HCT116 (cell line): ENCODE measurements around the gene KCNIP3. TPM values are rescaled to one million over a fixed set of nuclear protein-coding genes. Genes with fewer than 3 reads are reported as not detected.

Experiments used
- ATAC-seq: fragments of 200-7000 bp; cut with Tn5 transposase; 2 replicates; pipeline ENCODE4 v1.9.1; 2020; ENCODE audit warnings: mild to moderate bottlenecking, moderate library complexity
- BruUV-seq: library from RNA; stranded (reverse); fragments of 400-500 nt; replicated peaks from 2 replicates; lab custom pipeline; 2021; lab: Mats Ljungman, UMichigan
- CTCF ChIA-PET: fragments of 300-600 bp; sonication (Branson Sonifier 250); formaldehyde crosslinking; loops from one replicate; lab custom pipeline; 2021; ENCODE audit warnings: antibody characterized with exemption; lab: Charles Lee
- POLR2A ChIA-PET: fragments of 300-600, 350-600 bp; sonication (Branson Sonifier 250); formaldehyde crosslinking; loops from one replicate; lab custom pipeline; 2021; ENCODE audit warnings: antibody characterized with exemption; lab: Charles Lee
- RAD21 ChIA-PET, 2 experiments: fragments of 300-600 bp; sonication (Branson Sonifier 250); formaldehyde crosslinking; loops; one replicate each; lab custom pipeline; 2023; ENCODE audit warnings: low total read pairs in 2 of 2; ENCODE audit not compliant: uncharacterized antibody in 2 of 2, unreplicated experiment in 2 of 2, low non-redundant PET in 1 of 2; lab: Charles Lee
- DNase-seq: peaks from one replicate; pipeline ENCODE4 v3.0.0-alpha.2; 2010; ENCODE audit warnings: low read depth, low spot score
- H2AFZ ChIP-seq: fragments of 200-600 bp; shearing (Covaris generic), sonication (generic); 2 replicates; pipeline ENCODE4 v1.6.1; 2017; ENCODE audit warnings: low read depth, mixed run types, mixed read lengths, antibody characterized with exemption, low read length; ENCODE audit not compliant: poor library complexity, severe bottlenecking
- H3K27ac ChIP-seq: 2 replicates; pipeline ENCODE4 v1.5.1; 2012; ENCODE audit warnings: low read depth, low read length
- H3K27me3 ChIP-seq: fragments of 200-600 bp; sonication (generic); 2 replicates; pipeline ENCODE4 v1.6.1; 2016; ENCODE audit warnings: mixed run types, low read length, mixed read lengths; ENCODE audit not compliant: insufficient read depth
- H3K36me3 ChIP-seq, 2 experiments: fragments of 200-500 bp in 1 of 2; fragments of 200-600 bp in 1 of 2; sonication (Bioruptor generic) in 1 of 2; sonication (generic) in 1 of 2; 2 replicates each; pipeline versions ENCODE4 v1.5.1 to v1.6.1; 2014 to 2016; ENCODE audit warnings: low read length in 2 of 2, inconsistent platforms in 1 of 2, mixed read lengths in 1 of 2, mixed run types in 1 of 2; ENCODE audit not compliant: insufficient read depth in 2 of 2, control insufficient read depth in 1 of 2
- H3K4me1 ChIP-seq, 2 experiments: fragments of 200-600 bp in 1 of 2; sonication (generic) in 1 of 2; 2 replicates each; pipeline versions ENCODE4 v1.5.1 to v1.6.1; 2012 to 2017; ENCODE audit warnings: low read length in 2 of 2, inconsistent platforms in 1 of 2, mild to moderate bottlenecking in 1 of 2, mixed read lengths in 1 of 2, mixed run types in 1 of 2, moderate library complexity in 1 of 2; ENCODE audit not compliant: insufficient read depth in 2 of 2, control insufficient read depth in 1 of 2
- H3K4me2 ChIP-seq: fragments of 200-600 bp; sonication (generic); 2 replicates; pipeline ENCODE4 v1.6.1; 2017; ENCODE audit warnings: mixed run types, low read length, mixed read lengths
- H3K4me3 ChIP-seq, 2 experiments: fragments of 200-600 bp in 1 of 2; sonication (generic) in 1 of 2; replicated peaks in 1 of 2; 2 replicates each; pipeline ENCODE4 v1.5.1; 2011 to 2016; ENCODE audit warnings: low read length in 2 of 2, control low read depth in 1 of 2, low read depth in 1 of 2, mild to moderate bottlenecking in 1 of 2, mixed read lengths in 1 of 2, mixed run types in 1 of 2
- H3K79me2 ChIP-seq: fragments of 200-600 bp; sonication (generic); 2 replicates; pipeline ENCODE4 v1.6.1; 2017; ENCODE audit warnings: mild to moderate bottlenecking, mixed run types, low read length, moderate library complexity, mixed read lengths; ENCODE audit not compliant: insufficient read depth
- H3K9ac ChIP-seq: fragments of 200-600 bp; sonication (generic); 2 replicates; pipeline ENCODE4 v1.6.1; 2016; ENCODE audit warnings: low read length, mixed read lengths
- H3K9me2 ChIP-seq: fragments of 200-600 bp; sonication (generic), shearing (Covaris generic); 2 replicates; pipeline ENCODE4 v1.6.1; 2017; ENCODE audit warnings: mixed run types, mild to moderate bottlenecking, moderate library complexity; ENCODE audit not compliant: insufficient read depth
- H3K9me3 ChIP-seq, 2 experiments: fragments of 200-500 bp in 1 of 2; fragments of 200-600 bp in 1 of 2; sonication (Bioruptor generic) in 1 of 2; sonication (generic) in 1 of 2; 2 replicates each; pipeline ENCODE4 v1.6.1; 2014 to 2017; ENCODE audit warnings: low read length in 2 of 2, mixed read lengths in 2 of 2, inconsistent platforms in 1 of 2, low read depth in 1 of 2, mild to moderate bottlenecking in 1 of 2, mixed run types in 1 of 2, moderate library complexity in 1 of 2; ENCODE audit not compliant: control insufficient read depth in 1 of 2, insufficient read depth in 1 of 2
- H4K20me1 ChIP-seq: fragments of 200-600 bp; sonication (generic), shearing (Covaris generic); 2 replicates; pipeline ENCODE4 v1.6.1; 2017; ENCODE audit warnings: mixed run types, mild to moderate bottlenecking, moderate library complexity; ENCODE audit not compliant: insufficient read depth
- ATF3 ChIP-seq: IDR thresholded peaks from 2 replicates; pipeline ENCODE4 v1.6.1; 2012
- CBX3 ChIP-seq: IDR thresholded peaks from 2 replicates; pipeline ENCODE4 v1.6.1; 2012; ENCODE audit warnings: low read depth
- CEBPB ChIP-seq: IDR thresholded peaks from 2 replicates; pipeline ENCODE4 v1.6.1; 2012; ENCODE audit warnings: low read depth
- CTCF ChIP-seq, 3 experiments: fragments of 200-600 bp in 1 of 3; sonication (generic) in 1 of 3; IDR thresholded peaks in 2 of 3; conservative IDR thresholded peaks in 1 of 3; 2 replicates each; pipeline ENCODE4 v1.5.1; 2012 to 2017; ENCODE audit warnings: low read depth in 2 of 3, low read length in 2 of 3, antibody characterized with exemption in 1 of 3, borderline replicate concordance in 1 of 3, control low read depth in 1 of 3, mild to moderate bottlenecking in 1 of 3, mixed read lengths in 1 of 3, mixed run types in 1 of 3, moderate library complexity in 1 of 3; ENCODE audit not compliant: insufficient read depth in 1 of 3
- EGR1 ChIP-seq: IDR thresholded peaks from 2 replicates; pipeline ENCODE4 v1.6.1; 2012; ENCODE audit warnings: low read depth
- ELF1 ChIP-seq: IDR thresholded peaks from 2 replicates; pipeline ENCODE4 v1.6.1; 2012; ENCODE audit warnings: low read depth, borderline replicate concordance
- EZH2 ChIP-seq: fragments of 200-600 bp; sonication (generic); IDR thresholded peaks from 2 replicates; pipeline ENCODE4 v1.6.1; 2017; ENCODE audit warnings: antibody characterized with exemption, mixed run types
- EZH2phosphoT487 ChIP-seq: fragments of 200-600 bp; IDR thresholded peaks from 2 replicates; pipeline ENCODE4 v1.6.1; 2018; ENCODE audit warnings: antibody characterized with exemption, borderline replicate concordance
- FOSL1 ChIP-seq: IDR thresholded peaks from 2 replicates; pipeline ENCODE4 v1.6.1; 2012; ENCODE audit warnings: low read depth
- MAX ChIP-seq: IDR thresholded peaks from 2 replicates; pipeline ENCODE4 v1.6.1; 2012
- POLR2AphosphoS5 ChIP-seq: IDR thresholded peaks from 2 replicates; pipeline ENCODE4 v1.6.1; 2011; ENCODE audit warnings: mild to moderate bottlenecking, low read depth, low read length, moderate library complexity
- REST ChIP-seq: IDR thresholded peaks from 2 replicates; pipeline ENCODE4 v1.6.1; 2012; ENCODE audit warnings: low read depth
- SIN3A ChIP-seq: IDR thresholded peaks from 2 replicates; pipeline ENCODE4 v1.6.1; 2012; ENCODE audit warnings: low read depth
- SP1 ChIP-seq: IDR thresholded peaks from 2 replicates; pipeline ENCODE4 v1.6.1; 2012; ENCODE audit warnings: low read depth
- SRF ChIP-seq: IDR thresholded peaks from 2 replicates; pipeline ENCODE4 v1.6.1; 2012; ENCODE audit warnings: low read depth
- TCF7L2 ChIP-seq: IDR thresholded peaks from 2 replicates; pipeline ENCODE4 v1.7.0; 2011; ENCODE audit warnings: borderline replicate concordance, inconsistent platforms; ENCODE audit not compliant: insufficient read depth, insufficient read length; ENCODE audit errors: extremely low read depth
- YY1 ChIP-seq: IDR thresholded peaks from 2 replicates; pipeline ENCODE4 v1.6.1; 2011; ENCODE audit warnings: low read length, low read depth, moderate library complexity, mild to moderate bottlenecking; ENCODE audit not compliant: insufficient replicate concordance; ENCODE audit errors: extremely low read depth
- ZBTB33 ChIP-seq: IDR thresholded peaks from 2 replicates; pipeline ENCODE4 v1.6.1; 2011; ENCODE audit warnings: mild to moderate bottlenecking, low read length, moderate library complexity; ENCODE audit not compliant: insufficient replicate concordance; ENCODE audit errors: extremely low read depth
- ZNF274 ChIP-seq: fragments of 200-500 bp; sonication (Bioruptor generic); IDR thresholded peaks from 2 replicates; pipeline ENCODE4 v1.6.1; 2014; ENCODE audit warnings: mild to moderate bottlenecking, low read depth, low read length, inconsistent platforms
- intact Hi-C: fragments of 100-400 bp; cut with micrococcal nuclease; formaldehyde crosslinking; loops from 2 replicates; pipeline ENCODE4 v1.10.0; 2022
- total RNA-seq: library from RNA; stranded (reverse); gene quantifications from one replicate; pipeline ENCODE4 v1.2.1, GENCODE V29; 2021; ENCODE audit not compliant: unreplicated experiment

The KCNIP3 gene
- total RNA-seq, 1 experiment from 2014 or later, result 3.1 TPM

GRCh38 chr2:95351598-95351915 is 54.4 kb downstream of the KCNIP3 start:
- ChIA-PET POLR2A (no interaction called here), CTCF (no interaction called here), RAD21 (no interaction called here)
- Histone ChIP-seq H3K79me2 (no peaks in the 10 kb centered on the region), H4K20me1 (no peaks in the 10 kb centered on the region), H3K4me2 (no peak overlapping the region), H3K36me3 (no peaks in the 10 kb centered on the region), H3K9ac (no peak overlapping the region), H3K9me2 (no peaks in the 10 kb centered on the region), H2AFZ (no peak overlapping the region), H3K4me3 (no peak overlapping the region), H3K27ac (no peak overlapping the region), H3K4me1 (peaks cover 0 to 6% of the 10 kb centered on the region in 2 experiments; a peak in 2 of 4 replicates), H3K9me3 (no peaks in the 10 kb centered on the region), H3K27me3 (no peaks in the 10 kb centered on the region)
- ATAC-seq, result no peak
- no TSS peak for BruUV-seq
- intact Hi-C loops, result no loop called here
- TF ChIP-seq EGR1 (no peak), ATF3 (no peak), FOSL1 (no peak), ELF1 (no peak), POLR2AphosphoS5 (no peak), REST (no peak), SIN3A (no peak), CTCF (IDR thresholded peaks at IDR 0.05 in 2 of 3, conservative IDR thresholded peaks at IDR 0.05 in 1 of 3; ENCODE audit: borderline replicate concordance in 1 of 3, insufficient read depth in 1 of 3, low read depth in 2 of 3, low read length in 2 of 3) (no peak), CEBPB (no peak), EZH2phosphoT487 (no peak), SRF (no peak), CBX3 (no peak), TCF7L2 (no peak), ZBTB33 (no peak), EZH2 (no peak), MAX (no peak), YY1 (no peak), SP1 (no peak), ZNF274 (no peak)
- DNase-seq, result no peak
